Hematopoietic multipotent progenitor cell (in vitro differentiated cells): ENCODE data around the gene PPP2R5C. TPM values are rescaled to one million over a fixed set of nuclear protein-coding genes. Genes with fewer than 3 reads are reported as not detected.

Source experiments
- DNase-seq, 3 donors: peaks; one replicate each; pipeline ENCODE4 v3.0.0-alpha.2; 2011 to 2015; ENCODE audit warnings: low read depth in 2 of 3, low spot score in 2 of 3
- total RNA-seq: library from RNA; depleted of rRNA; stranded (reverse); fragments of >200 nt; gene quantifications from one replicate; pipeline ENCODE4 v1.2.3, GENCODE V29; 2012

PPP2R5C gene
- total RNA-seq, 1 donor: 51.2 TPM

- DNase-seq: no peak
These were observed 49.5 kb downstream of the PPP2R5C start for GRCh38 chr14:101810897-101811621.

- DNase-seq: no peak
These were observed 50.6 kb downstream of the PPP2R5C start for GRCh38 chr14:101812071-101812470.

GRCh38 chr14:101813171-101813759 is 51.8 kb downstream of the PPP2R5C start:
- DNase-seq: no peak

GRCh38 chr14:101813833-101814232 is 52.3 kb downstream of the PPP2R5C start:
- DNase-seq: no peak

GRCh38 chr14:101814934-101815333 is 53.4 kb downstream of the PPP2R5C start:
- no peak for DNase-seq

GRCh38 chr14:101815994-101816393 is 54.5 kb downstream of the PPP2R5C start:
- no peak for DNase-seq

GRCh38 chr14:101817501-101818001 is 56.0 kb downstream of the PPP2R5C start:
- DNase-seq: no peak

- DNase-seq: no peak
These were observed 57.9 kb downstream of the PPP2R5C start for GRCh38 chr14:101819251-101819990.

- no peak for DNase-seq
These were observed 58.8 kb downstream of the PPP2R5C start for GRCh38 chr14:101820283-101820798.

- DNase-seq: no peak
These were observed 60.0 kb downstream of the PPP2R5C start for GRCh38 chr14:101821528-101821927.

- DNase-seq: no peak
These were observed 61.6 kb downstream of the PPP2R5C start for GRCh38 chr14:101823066-101823465.

GRCh38 chr14:101823511-101824120 is 62.1 kb downstream of the PPP2R5C start:
- DNase-seq: no peak

- DNase-seq: peak in 2 of 3 donors; percentile 53 to 79
These were observed 62.8 kb downstream of the PPP2R5C start for GRCh38 chr14:101824339-101824727.

- no peak for DNase-seq
These were observed 64.3 kb downstream of the PPP2R5C start for GRCh38 chr14:101825797-101826196.

- no peak for DNase-seq
These were observed 64.8 kb downstream of the PPP2R5C start for GRCh38 chr14:101826351-101826750.

GRCh38 chr14:101827286-101827685 is 65.8 kb downstream of the PPP2R5C start:
- no peak for DNase-seq

GRCh38 chr14:101828046-101828445 is 66.5 kb downstream of the PPP2R5C start:
- no peak for DNase-seq

GRCh38 chr14:101830271-101830670 is 68.8 kb downstream of the PPP2R5C start:
- DNase-seq: no peak

- no peak for DNase-seq
These were observed 71.5 kb downstream of the PPP2R5C start for GRCh38 chr14:101833045-101833444.

GRCh38 chr14:101834397-101834796 is 72.9 kb downstream of the PPP2R5C start:
- DNase-seq: no peak
